Karpas-422 (cell line): Measurements from ENCODE around the gene LILRB4. TPM values are rescaled to one million over a fixed set of nuclear protein-coding genes. Genes with fewer than 3 reads are reported as not detected.
"Not testable (repeated sequence)": the region's sequence is repeated elsewhere in the genome, so short reads cannot be mapped to it uniquely, and the experiment has no call there.

ENCODE experiments used
- DNase-seq: peaks from one replicate; pipeline ENCODE4 v3.0.0-alpha.2; 2015
- H2AFZ ChIP-seq: fragments of 200-600 bp; sonication (generic); 2 replicates; pipeline ENCODE4 v1.6.1; 2014; ENCODE audit warnings: antibody characterized with exemption, low read length, mixed read lengths
- H3K27ac ChIP-seq: fragments of 200-600 bp; sonication (generic); 2 replicates; pipeline ENCODE4 v1.5.1; 2014; ENCODE audit warnings: mild to moderate bottlenecking, low read length, moderate library complexity
- H3K27me3 ChIP-seq: fragments of 200-600 bp; sonication (generic); 2 replicates; pipeline ENCODE4 v1.6.1; 2014; ENCODE audit warnings: low read length, mixed read lengths
- H3K36me3 ChIP-seq: fragments of 200-600 bp; sonication (generic); 2 replicates; pipeline ENCODE4 v1.6.1; 2014; ENCODE audit warnings: low read length, mixed read lengths; ENCODE audit not compliant: insufficient read depth
- H3K4me1 ChIP-seq: fragments of 200-600 bp; sonication (generic); 2 replicates; pipeline ENCODE4 v1.6.1; 2014; ENCODE audit warnings: mild to moderate bottlenecking, low read length, mixed read lengths
- H3K4me2 ChIP-seq: fragments of 200-600 bp; sonication (generic); 2 replicates; pipeline ENCODE4 v1.6.1; 2014; ENCODE audit warnings: low read length, low read depth, mild to moderate bottlenecking; ENCODE audit not compliant: poor library complexity, severe bottlenecking
- H3K4me3 ChIP-seq: fragments of 200-600 bp; sonication (generic); 2 replicates; pipeline ENCODE4 v1.5.1; 2014; ENCODE audit warnings: mild to moderate bottlenecking, antibody characterized with exemption, low read length, mixed read lengths
- H3K79me2 ChIP-seq: fragments of 200-600 bp; sonication (generic); 2 replicates; pipeline ENCODE4 v1.6.1; 2014; ENCODE audit warnings: mild to moderate bottlenecking, low read length, mixed read lengths
- H3K9ac ChIP-seq: fragments of 200-600 bp; sonication (generic); 2 replicates; pipeline ENCODE4 v1.6.0; 2014; ENCODE audit warnings: low read length
- H3K9me2 ChIP-seq: fragments of 200-600 bp; sonication (generic), shearing (Covaris generic); replicated peaks from 2 replicates; pipeline ENCODE4 v1.6.0; 2014; ENCODE audit warnings: mild to moderate bottlenecking, low read length, moderate library complexity; ENCODE audit not compliant: insufficient read depth
- H3K9me3 ChIP-seq: fragments of 300-700, 200-600 bp; sonication (generic); 2 replicates; pipeline ENCODE4 v1.6.1; 2014; ENCODE audit warnings: low read length, mixed read lengths
- H4K20me1 ChIP-seq: fragments of 200-600 bp; sonication (generic); 2 replicates; pipeline ENCODE4 v1.6.1; 2014; ENCODE audit warnings: mild to moderate bottlenecking, antibody characterized with exemption, low read length, low read depth; ENCODE audit not compliant: insufficient read depth
- total RNA-seq: library from RNA; depleted of rRNA; stranded (reverse); fragments of >200 nt; shearing (Covaris generic); gene quantifications from 2 replicates; pipeline ENCODE4 v1.2.3, GENCODE V29; 2014; ENCODE audit warnings: low replicate concordance

LILRB4 gene
- total RNA-seq, 1 experiment from 2014 or later: not detected

DNA sequence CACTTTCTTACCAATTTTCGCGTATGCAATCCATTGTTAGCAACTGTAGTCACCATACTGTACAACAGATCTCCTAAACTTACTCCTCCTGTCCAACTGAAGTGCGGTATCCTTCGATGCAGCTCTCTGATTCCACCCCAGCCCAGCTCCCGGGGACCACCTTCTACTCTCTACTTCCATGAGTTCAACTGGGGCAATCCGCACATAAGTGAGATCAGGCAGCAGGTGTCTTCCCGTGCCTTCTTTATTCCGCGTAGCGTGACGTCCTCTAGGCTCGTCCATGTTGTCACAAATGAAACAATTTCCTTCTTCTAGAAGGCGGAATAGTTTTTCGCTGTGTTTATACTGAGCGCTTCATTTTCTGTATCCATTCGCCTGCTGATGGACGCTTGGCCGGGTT lies 24.1 kb upstream of the LILRB4 start:
- H3K9me3 ChIP-seq: no peaks in the 10 kb centered on the region
- no peaks in the 10 kb centered on the region for H3K4me1 ChIP-seq
- H3K4me2 ChIP-seq: no peak overlapping the region
- H3K27ac ChIP-seq: no peak overlapping the region
- no peak overlapping the region for H3K9ac ChIP-seq
- H3K36me3 ChIP-seq: no peaks in the 10 kb centered on the region
- no peak overlapping the region for H2AFZ ChIP-seq
- no peaks in the 10 kb centered on the region for H3K27me3 ChIP-seq
- H4K20me1 ChIP-seq: no peaks in the 10 kb centered on the region
- no peaks in the 10 kb centered on the region for H3K79me2 ChIP-seq
- DNase-seq: no peak
- H3K4me3 ChIP-seq: no peak overlapping the region
- H3K9me2 ChIP-seq: no peaks in the 10 kb centered on the region

DNA sequence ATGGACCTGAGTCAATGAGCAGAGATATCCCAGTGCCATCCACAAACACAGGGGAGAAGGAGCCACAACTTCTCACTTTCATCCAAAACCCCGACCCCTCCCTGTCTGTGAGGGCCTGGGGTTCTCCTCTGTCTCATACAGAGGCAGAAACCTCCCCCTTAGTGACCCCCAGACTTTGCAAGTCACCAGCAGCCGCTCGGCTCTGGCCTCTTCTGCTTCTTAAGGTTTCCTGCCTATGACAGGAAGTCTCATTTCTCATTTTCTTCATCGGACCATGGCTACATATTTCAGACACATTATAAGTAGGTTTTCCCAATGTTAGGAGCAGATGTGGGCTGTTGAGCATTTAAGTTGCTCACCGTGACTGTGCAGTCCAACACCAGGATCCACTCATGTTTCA lies 19.8 kb upstream of the LILRB4 start:
- H3K36me3 ChIP-seq, H3K9me3 ChIP-seq, H3K27ac ChIP-seq, H3K9ac ChIP-seq, H3K4me1 ChIP-seq, H3K4me2 ChIP-seq, H3K9me2 ChIP-seq, H3K27me3 ChIP-seq, H2AFZ ChIP-seq, H3K4me3 ChIP-seq, H4K20me1 ChIP-seq, DNase-seq, H3K79me2 ChIP-seq: not testable (repeated sequence)

DNA sequence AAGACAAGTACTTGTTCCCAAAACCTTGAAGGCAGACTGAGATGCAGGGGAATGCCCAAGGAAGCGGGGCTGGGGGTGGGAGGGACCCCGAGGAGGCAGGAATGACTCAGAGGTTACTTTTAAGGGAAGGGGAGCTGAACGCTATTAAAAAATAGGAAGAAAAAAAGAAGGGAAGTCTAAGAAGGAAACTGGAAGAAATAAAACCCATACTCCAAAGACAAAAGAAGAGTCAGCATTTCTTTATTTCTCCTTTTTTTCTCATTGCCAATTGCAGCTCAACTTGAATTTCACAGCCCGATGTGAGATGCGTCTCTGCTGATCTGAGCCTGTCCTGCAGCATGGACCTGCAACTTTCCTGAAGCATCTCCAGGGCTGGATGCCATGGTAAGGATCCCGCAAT lies 19.2 kb upstream of the LILRB4 start:
- DNase-seq, H3K9me2 ChIP-seq, H3K79me2 ChIP-seq, H3K9me3 ChIP-seq, H3K36me3 ChIP-seq, H3K4me1 ChIP-seq, H3K4me2 ChIP-seq, H3K27ac ChIP-seq, H3K9ac ChIP-seq, H3K27me3 ChIP-seq, H3K4me3 ChIP-seq, H4K20me1 ChIP-seq, H2AFZ ChIP-seq: not testable (repeated sequence)

DNA sequence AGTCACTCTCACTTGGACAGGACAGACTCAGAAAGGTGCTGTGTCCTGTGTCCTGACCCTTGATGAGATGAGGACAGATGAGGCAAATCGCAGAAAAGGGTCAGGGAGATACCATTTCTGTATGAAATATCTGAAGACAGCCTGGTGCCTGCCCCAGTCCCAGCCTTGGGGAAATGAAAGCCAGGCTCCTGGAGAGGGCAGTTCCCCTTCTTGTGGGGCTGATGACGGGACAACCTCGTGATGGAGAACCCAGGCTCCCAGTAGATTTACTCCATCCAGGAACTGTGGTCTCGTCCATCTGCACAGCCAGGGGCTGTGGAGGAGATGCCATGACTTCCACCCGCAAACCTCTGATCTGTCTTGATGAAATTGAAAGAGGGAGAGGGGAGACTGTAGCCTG lies 18.7 kb upstream of the LILRB4 start:
- DNase-seq: no peak
- Histone ChIP-seq H3K4me1 (no peaks in the 10 kb centered on the region), H3K4me2 (no peak overlapping the region), H3K4me3 (no peak overlapping the region), H2AFZ (no peak overlapping the region), H3K27me3 (no peaks in the 10 kb centered on the region), H3K36me3 (no peaks in the 10 kb centered on the region), H4K20me1 (no peaks in the 10 kb centered on the region), H3K9me2 (no peaks in the 10 kb centered on the region), H3K9ac (no peak overlapping the region), H3K79me2 (no peaks in the 10 kb centered on the region), H3K9me3 (no peaks in the 10 kb centered on the region), H3K27ac (no peak overlapping the region)

DNA sequence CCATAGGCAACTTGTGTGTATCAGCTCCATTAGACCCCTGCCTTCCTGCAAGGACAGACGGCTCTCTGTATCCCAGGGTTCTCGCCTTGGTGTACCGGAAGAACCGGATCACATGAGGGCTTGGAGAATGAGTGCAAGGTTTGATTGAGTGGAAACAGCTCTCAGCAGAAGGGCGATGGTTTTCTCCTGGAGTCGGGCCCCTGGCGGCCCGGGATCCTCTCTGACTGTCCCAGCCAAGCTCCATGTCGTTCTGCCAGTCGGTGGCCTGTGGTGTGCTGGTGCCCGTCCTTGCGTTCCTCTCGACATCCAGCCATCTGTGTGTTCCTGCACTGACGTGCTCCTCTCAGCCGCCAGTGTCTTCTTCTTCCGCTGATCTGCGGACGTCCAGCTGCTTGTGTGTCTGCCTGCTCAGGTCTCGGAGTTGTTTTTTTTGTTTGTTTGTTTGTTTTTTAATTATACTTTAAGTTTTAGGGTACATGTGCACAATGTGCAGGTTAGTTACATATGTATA lies 16.4 kb upstream of the LILRB4 start:
- H3K36me3 ChIP-seq: no peaks in the 10 kb centered on the region
- H3K4me3 ChIP-seq: no peak overlapping the region
- H3K4me1 ChIP-seq: no peaks in the 10 kb centered on the region
- H3K9me3 ChIP-seq: no peaks in the 10 kb centered on the region
- H3K27ac ChIP-seq: no peak overlapping the region
- H3K9me2 ChIP-seq: no peaks in the 10 kb centered on the region
- H2AFZ ChIP-seq: no peak overlapping the region
- H4K20me1 ChIP-seq: no peaks in the 10 kb centered on the region
- no peak overlapping the region for H3K9ac ChIP-seq
- no peaks in the 10 kb centered on the region for H3K79me2 ChIP-seq
- no peaks in the 10 kb centered on the region for H3K27me3 ChIP-seq
- no peak for DNase-seq
- H3K4me2 ChIP-seq: no peak overlapping the region

DNA sequence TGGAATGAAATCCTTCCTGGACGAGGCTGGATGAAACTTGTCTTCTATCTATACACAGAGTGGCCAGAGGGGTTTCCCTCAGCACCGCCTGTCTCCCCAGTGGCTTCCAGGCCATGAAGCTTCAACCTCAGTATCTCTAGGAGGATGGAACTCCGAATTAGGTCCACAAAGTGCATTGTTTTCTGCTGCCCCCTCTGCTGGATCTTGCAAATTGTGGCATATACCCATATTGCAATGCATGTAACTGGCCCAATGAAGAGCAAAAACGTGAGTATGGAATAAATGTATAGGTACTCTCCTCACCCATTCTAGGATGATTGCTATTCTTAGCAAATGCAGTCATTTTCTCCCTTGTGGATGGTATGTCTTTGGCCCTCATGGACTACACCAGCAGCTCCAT lies 14.7 kb upstream of the LILRB4 start:
- H3K9me3 ChIP-seq: no peaks in the 10 kb centered on the region
- no peaks in the 10 kb centered on the region for H3K4me1 ChIP-seq

DNA sequence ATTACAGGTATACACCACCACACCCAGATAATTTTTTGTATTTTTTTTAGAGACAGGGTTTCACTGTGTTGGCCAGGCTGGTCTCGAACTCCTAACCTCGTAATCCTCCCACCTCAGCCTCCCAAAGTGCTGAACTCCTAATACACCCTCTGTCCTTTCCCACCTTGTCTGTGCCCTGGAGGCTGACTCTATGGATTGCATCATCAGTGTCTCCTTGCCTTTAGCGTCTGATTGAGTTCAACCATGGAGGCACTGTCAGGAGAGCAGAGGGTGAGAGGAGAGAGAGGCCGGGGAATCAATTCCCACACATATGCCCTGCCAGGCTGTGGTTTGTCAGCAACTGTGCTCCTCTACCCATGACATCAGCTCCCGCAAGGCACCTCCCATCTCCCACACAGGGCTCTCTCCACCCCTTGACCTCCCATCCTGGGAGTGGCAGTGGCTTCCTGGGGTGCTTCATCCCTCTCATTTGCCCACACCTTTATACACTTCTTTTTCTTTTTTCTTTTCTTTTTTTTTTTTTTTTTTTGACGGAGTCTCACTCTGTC lies 12.6 kb upstream of the LILRB4 start:
- no peaks in the 10 kb centered on the region for H4K20me1 ChIP-seq
- no peaks in the 10 kb centered on the region for H3K79me2 ChIP-seq
- H3K9me2 ChIP-seq: no peaks in the 10 kb centered on the region
- no peak overlapping the region for H3K9ac ChIP-seq
- no peaks in the 10 kb centered on the region for H3K36me3 ChIP-seq
- H3K4me3 ChIP-seq: no peak overlapping the region
- no peak overlapping the region for H3K27ac ChIP-seq
- no peak overlapping the region for H3K4me2 ChIP-seq
- H3K9me3 ChIP-seq: no peaks in the 10 kb centered on the region
- no peaks in the 10 kb centered on the region for H3K27me3 ChIP-seq
- no peak overlapping the region for H2AFZ ChIP-seq
- no peaks in the 10 kb centered on the region for H3K4me1 ChIP-seq
- no peak for DNase-seq

More for the DNA sequence above, 14.7 kb upstream of the LILRB4 start:
- Histone ChIP-seq H3K9me2 (no peaks in the 10 kb centered on the region), H3K79me2 (no peaks in the 10 kb centered on the region), H3K9ac (no peak overlapping the region), H3K27ac (no peak overlapping the region), H3K4me3 (no peak overlapping the region), H2AFZ (no peak overlapping the region), H4K20me1 (no peaks in the 10 kb centered on the region), H3K36me3 (no peaks in the 10 kb centered on the region), H3K4me2 (no peak overlapping the region), H3K27me3 (no peaks in the 10 kb centered on the region)
- DNase-seq: no peak

DNA sequence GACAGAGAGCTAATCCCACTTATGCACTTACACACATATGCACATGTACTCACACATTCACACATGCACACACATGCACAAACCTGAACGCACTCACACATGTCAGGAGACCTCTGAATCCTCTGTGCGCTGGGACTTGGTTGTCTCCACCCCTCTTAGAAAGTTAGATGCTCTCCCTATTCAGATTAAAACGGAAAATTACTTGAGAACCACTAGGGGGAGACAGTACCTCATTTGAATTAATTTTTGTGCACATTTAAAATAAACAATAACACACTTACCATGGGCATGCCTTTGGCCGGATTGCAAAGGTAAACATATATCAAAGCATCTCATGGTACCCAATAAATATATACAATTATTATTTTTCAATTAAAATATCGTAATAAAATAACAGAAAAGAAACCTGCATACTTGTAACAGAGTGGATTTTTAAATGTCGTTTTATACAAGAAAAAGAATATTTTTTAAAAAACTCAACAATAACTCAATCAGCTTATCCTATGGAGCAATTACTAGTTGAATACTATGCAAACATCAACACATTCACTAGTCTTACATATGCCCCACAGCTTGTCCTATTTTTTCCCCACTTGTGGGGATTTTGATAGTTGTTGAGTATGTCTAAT lies 9.5 kb upstream of the LILRB4 start:
- peak; percentile 74 for DNase-seq
- Histone ChIP-seq H2AFZ (no peak overlapping the region), H3K4me3 (no peak overlapping the region), H3K4me1 (no peaks in the 10 kb centered on the region), H4K20me1 (no peaks in the 10 kb centered on the region), H3K9me2 (no peaks in the 10 kb centered on the region), H3K36me3 (no peaks in the 10 kb centered on the region), H3K79me2 (no peaks in the 10 kb centered on the region), H3K9me3 (no peaks in the 10 kb centered on the region), H3K4me2 (no peak overlapping the region), H3K27ac (no peak overlapping the region), H3K9ac (no peak overlapping the region), H3K27me3 (no peaks in the 10 kb centered on the region)
